GM12873 (cell line): ENCODE results near the gene ALG1.

Experiments
- CTCF ChIP-seq: IDR thresholded peaks from 2 replicates; pipeline ENCODE4 v1.5.1; 2012; ENCODE audit warnings: low read depth, mild to moderate bottlenecking, moderate library complexity, low read length, control low read depth; ENCODE audit not compliant: insufficient read depth; ENCODE audit errors: missing control alignments

ALG1 gene

DNA sequence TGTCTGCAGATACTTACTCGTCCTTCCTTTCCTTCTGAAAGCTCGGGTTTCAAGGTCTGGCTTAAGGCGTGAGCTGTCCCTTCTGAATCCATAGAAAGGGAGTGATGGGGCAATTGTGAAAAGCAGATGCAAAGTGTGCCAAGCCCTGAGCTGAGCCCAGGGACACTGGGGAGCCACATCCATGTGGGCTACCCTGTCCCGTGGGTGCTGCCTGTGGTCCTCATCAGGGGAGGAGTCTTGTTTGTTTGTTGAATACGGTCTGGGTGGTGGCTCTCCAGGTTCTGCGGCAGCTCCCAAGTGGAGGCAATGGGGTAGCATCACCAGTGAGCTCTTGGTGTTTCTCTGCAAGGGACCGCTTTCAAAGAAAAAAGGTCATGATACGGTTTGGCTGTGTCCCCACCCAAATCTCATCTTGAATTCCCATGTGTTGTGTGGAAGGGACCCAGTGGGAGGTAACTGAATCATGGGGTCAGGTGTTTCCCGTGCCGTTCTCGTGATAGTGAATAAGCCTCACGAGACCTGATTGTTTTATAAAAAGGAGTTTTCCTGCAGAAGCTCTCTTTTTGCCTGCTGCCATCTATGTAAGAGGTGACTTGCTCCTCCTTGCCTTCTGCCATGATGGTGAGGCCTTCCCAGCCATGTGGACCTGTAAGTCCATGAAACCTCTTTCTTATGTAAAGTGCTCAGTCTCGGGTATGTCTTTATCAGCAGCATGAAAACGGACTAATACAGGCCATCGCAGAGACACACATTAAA lies 1.0 kb upstream of the ALG1 start:
- no peak for TF ChIP-seq CTCF

- TF ChIP-seq CTCF = no peak
These were observed 332 bp upstream of the ALG1 start for GRCh38 chr16:5071341-5071680.

GRCh38 chr16:5072334-5073278 lies 963 bp downstream of the ALG1 start:
- TF ChIP-seq CTCF = no peak

DNA sequence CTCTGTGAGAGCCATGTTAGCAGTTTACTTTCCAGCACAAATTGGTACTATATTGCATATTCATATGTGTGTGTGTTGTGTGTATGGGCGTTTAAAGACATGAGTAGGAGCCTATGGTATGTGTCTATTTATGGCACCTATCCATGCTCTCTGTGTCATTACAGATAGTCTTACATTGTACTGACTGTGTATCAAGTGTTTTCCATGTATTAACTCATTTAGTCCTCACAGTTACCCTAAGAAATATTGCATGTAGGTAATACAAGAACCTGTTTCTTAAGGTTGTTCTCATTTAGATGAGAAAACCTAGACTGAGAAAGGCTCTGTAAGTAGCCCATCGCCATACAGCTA lies 1.6 kb downstream of the ALG1 start:
- no peak for TF ChIP-seq CTCF

DNA sequence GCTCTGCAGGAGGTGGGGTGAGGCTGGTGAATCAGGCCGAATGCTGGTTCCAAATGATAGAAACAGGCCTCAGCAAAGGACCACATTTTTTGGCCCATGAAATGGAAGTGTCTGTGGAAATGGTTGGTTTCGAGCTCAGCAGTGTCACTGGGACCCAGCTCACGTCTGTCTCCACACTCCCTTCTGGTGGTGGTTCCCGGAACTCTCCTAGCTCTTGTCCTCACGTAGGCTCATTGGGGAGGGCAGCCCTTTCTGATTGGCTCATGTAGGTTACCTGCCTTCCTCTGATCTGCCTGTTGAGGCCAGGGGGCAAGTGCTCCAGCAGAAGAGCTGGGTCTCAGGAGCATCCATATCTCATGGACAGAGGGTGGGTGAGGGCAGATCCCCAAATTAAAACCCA lies 4.0 kb downstream of the ALG1 start:
- TF ChIP-seq CTCF = no peak

- no peak for TF ChIP-seq CTCF
These were observed 5.7 kb downstream of the ALG1 start for GRCh38 chr16:5077304-5077703.

DNA sequence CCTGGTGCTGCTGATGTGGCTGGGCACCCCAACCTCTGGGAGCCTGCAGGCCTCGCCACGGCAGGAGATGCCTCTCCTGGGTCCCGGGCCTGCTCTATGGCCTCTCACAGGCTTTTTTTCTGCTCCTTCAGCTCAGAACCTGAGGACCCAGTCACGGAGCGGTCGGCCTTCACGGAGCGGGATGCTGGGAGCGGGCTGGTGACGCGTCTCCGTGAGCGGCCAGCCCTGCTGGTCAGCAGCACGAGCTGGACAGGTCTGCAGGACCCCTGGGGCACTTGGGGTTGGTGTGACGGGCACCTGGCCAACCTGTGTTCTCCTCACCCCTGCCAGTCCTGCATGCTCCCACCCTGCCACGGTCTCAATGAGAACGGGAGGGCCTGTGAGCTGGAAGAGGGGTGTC lies 7.0 kb downstream of the ALG1 start:
- TF ChIP-seq CTCF = no peak
